Measurements from ENCODE around the gene CALML4.

DNA sequence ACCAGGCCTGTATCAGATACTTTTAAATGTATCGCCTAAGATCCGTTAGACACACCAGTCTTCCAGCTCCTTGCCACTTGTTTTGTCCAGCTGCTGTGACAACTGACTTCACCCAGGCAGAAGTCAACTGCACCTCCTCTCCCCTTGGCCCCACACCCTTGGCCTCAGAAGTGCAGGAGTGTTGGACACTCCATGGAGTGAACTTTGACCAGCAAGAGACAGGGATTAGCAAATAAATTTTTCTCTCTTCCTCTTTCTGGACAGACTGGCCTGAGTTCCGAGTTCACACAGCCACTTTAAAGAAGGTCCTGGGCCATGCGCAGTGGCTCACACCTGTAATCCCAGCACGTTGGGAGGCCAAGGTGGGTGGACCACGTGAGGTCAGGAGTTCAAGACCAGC is 27.3 kb upstream of the CALML4 start:
- TF ChIP-seq POLR2AphosphoS5 (IDR thresholded peaks at IDR 0.05; ENCODE audit: low read depth) (no peak), JUNB (IDR thresholded peaks at IDR 0.05; ENCODE audit: unreplicated experiment) (no peak), EZH2phosphoT487 (IDR thresholded peaks at IDR 0.05; ENCODE audit: unreplicated experiment) (no peak), REST (IDR thresholded peaks at IDR 0.05; ENCODE audit: unreplicated experiment) (no peak), NANOG (IDR thresholded peaks at IDR 0.05; ENCODE audit: borderline replicate concordance) (no peak), EZH2 (IDR thresholded peaks at IDR 0.05; ENCODE audit: low read depth, unreplicated experiment) (no peak), CREB1 (CRISPR knock-in tag; IDR thresholded peaks at IDR 0.05; ENCODE audit: low read depth) (no peak)
- TF ChIP-seq, protein P1, sequence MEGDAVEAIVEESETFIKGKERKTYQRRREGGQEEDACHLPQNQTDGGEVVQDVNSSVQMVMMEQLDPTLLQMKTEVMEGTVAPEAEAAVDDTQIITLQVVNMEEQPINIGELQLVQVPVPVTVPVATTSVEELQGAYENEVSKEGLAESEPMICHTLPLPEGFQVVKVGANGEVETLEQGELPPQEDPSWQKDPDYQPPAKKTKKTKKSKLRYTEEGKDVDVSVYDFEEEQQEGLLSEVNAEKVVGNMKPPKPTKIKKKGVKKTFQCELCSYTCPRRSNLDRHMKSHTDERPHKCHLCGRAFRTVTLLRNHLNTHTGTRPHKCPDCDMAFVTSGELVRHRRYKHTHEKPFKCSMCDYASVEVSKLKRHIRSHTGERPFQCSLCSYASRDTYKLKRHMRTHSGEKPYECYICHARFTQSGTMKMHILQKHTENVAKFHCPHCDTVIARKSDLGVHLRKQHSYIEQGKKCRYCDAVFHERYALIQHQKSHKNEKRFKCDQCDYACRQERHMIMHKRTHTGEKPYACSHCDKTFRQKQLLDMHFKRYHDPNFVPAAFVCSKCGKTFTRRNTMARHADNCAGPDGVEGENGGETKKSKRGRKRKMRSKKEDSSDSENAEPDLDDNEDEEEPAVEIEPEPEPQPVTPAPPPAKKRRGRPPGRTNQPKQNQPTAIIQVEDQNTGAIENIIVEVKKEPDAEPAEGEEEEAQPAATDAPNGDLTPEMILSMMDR (conservative IDR thresholded peaks at IDR 0.05; ENCODE audit: low read depth in 2 of 2), result no peak
